Liver (tissue), 9 donors: ENCODE results near the gene LRRC9. TPM values are rescaled to one million over a fixed set of nuclear protein-coding genes. Genes with fewer than 3 reads are reported as not detected.

Source experiments
- DNase-seq: peaks from one replicate; pipeline ENCODE4 v3.0.0-alpha.2; 2017; ENCODE audit warnings: low spot score
- H3K27ac ChIP-seq, 2 donors: one replicate each; pipeline ENCODE4 v1.7.0; 2013; ENCODE audit warnings: inconsistent platforms in 2 of 2, low read length in 2 of 2, control low read depth in 1 of 2, low read depth in 1 of 2, mild to moderate bottlenecking in 1 of 2
- H3K27me3 ChIP-seq, 4 donors: one replicate each; pipeline versions ENCODE4 v1.6.1 to v1.7.0; 2013; ENCODE audit warnings: low read length in 3 of 4, inconsistent platforms in 1 of 4, mild to moderate bottlenecking in 1 of 4, moderate library complexity in 1 of 4; ENCODE audit not compliant: control insufficient read depth in 4 of 4, insufficient read depth in 4 of 4
- H3K36me3 ChIP-seq, 4 donors: one replicate each; pipeline versions ENCODE4 v1.6.1 to v1.7.0; 2013; ENCODE audit warnings: low read length in 3 of 4, mild to moderate bottlenecking in 3 of 4, low read depth in 1 of 4, moderate library complexity in 1 of 4; ENCODE audit not compliant: control insufficient read depth in 4 of 4, insufficient read depth in 3 of 4
- H3K4me1 ChIP-seq, 4 donors: one replicate each; pipeline versions ENCODE4 v1.6.1 to v1.7.0; 2013; ENCODE audit warnings: low read length in 3 of 4, mild to moderate bottlenecking in 3 of 4, moderate library complexity in 1 of 4; ENCODE audit not compliant: control insufficient read depth in 4 of 4, insufficient read depth in 4 of 4
- H3K4me3 ChIP-seq, 3 donors: one replicate each; pipeline versions ENCODE4 v1.6.1 to v1.7.0; 2013; ENCODE audit warnings: low read length in 3 of 3, control low read depth in 1 of 3, low read depth in 1 of 3, mild to moderate bottlenecking in 1 of 3
- H3K9ac ChIP-seq, 2 donors: one replicate each; pipeline ENCODE4 v1.7.0; 2013; ENCODE audit warnings: low read length in 2 of 2, mild to moderate bottlenecking in 2 of 2, moderate library complexity in 2 of 2, control low read depth in 1 of 2, low read depth in 1 of 2
- H3K9me3 ChIP-seq, 4 donors: one replicate each; pipeline versions ENCODE4 v1.6.1 to v1.7.0; 2013; ENCODE audit warnings: low read length in 3 of 4; ENCODE audit not compliant: control insufficient read depth in 4 of 4
- EGR1 ChIP-seq, 2 donors: IDR thresholded peaks; 2 replicates each; pipeline ENCODE4 v1.6.1; 2016 to 2018; ENCODE audit warnings: antibody characterized with exemption in 2 of 2, low read depth in 2 of 2
- FOXA1 ChIP-seq: IDR thresholded peaks from 2 replicates; pipeline ENCODE4 v1.6.1; 2016; ENCODE audit warnings: antibody characterized with exemption
- GABPA ChIP-seq, 2 donors: IDR thresholded peaks in 1 of 2; conservative IDR thresholded peaks in 1 of 2; 2 replicates each; pipeline ENCODE4 v1.6.1; 2016; ENCODE audit warnings: antibody characterized with exemption in 2 of 2, mild to moderate bottlenecking in 1 of 2, moderate library complexity in 1 of 2
- HNF4G ChIP-seq: IDR thresholded peaks from 2 replicates; pipeline ENCODE4 v1.6.1; 2016; ENCODE audit warnings: antibody characterized with exemption
- NR2F2 ChIP-seq: IDR thresholded peaks from 2 replicates; pipeline ENCODE4 v1.6.1; 2016; ENCODE audit warnings: antibody characterized with exemption
- RAD21 ChIP-seq, 2 donors: IDR thresholded peaks; 2 replicates each; pipeline ENCODE4 v1.6.1; 2016; ENCODE audit warnings: antibody characterized with exemption in 2 of 2, mild to moderate bottlenecking in 2 of 2
- RXRA ChIP-seq, 2 donors: IDR thresholded peaks; 2 replicates each; pipeline ENCODE4 v1.6.1; 2017 to 2018; ENCODE audit warnings: antibody characterized with exemption in 2 of 2, mild to moderate bottlenecking in 1 of 2
- TAF1 ChIP-seq: conservative IDR thresholded peaks from 2 replicates; pipeline ENCODE4 v1.6.1; 2016; ENCODE audit warnings: antibody characterized with exemption, mild to moderate bottlenecking
- YY1 ChIP-seq: IDR thresholded peaks from 2 replicates; pipeline ENCODE4 v1.6.1; 2016; ENCODE audit warnings: antibody characterized with exemption, mild to moderate bottlenecking
- WGBS: extraction: QIAGEN DNeasy Blood & Tissue Kit; methylation state at CpG from one replicate; pipeline ENCODE4 v1.1.7; 2013; 5-methylcytosine and 5-hydroxymethylcytosine counted together
- polyA plus RNA-seq, 2 donors: library from polyadenylated mRNA; stranded (reverse) in 1 of 2; unstranded in 1 of 2; fragments of 200-250 nt in 1 of 2; fragments of >200 nt in 1 of 2; fragmentation: Nextera tagmentation in 1 of 2; extraction: Ambion mirVana in 1 of 2; gene quantifications; one replicate each; pipeline versions ENCODE4 v1.2.1 to v1.2.3, GENCODE V29; 2013 to 2015
- total RNA-seq, 2 donors: library from RNA; depleted of rRNA; stranded (reverse); fragments of >200 nt; gene quantifications; one replicate each; pipeline ENCODE4 v1.2.3, GENCODE V29; 2014
- TF ChIP-seq, protein P1 (sequence below): fragments of 150-350 bp; IDR thresholded peaks from 2 replicates; pipeline ENCODE4 v1.5.1; 2017; ENCODE audit warnings: improper control_type of control experiment, low read depth, low read length; ENCODE audit not compliant: missing input control
- TF ChIP-seq, protein P2 (sequence below): IDR thresholded peaks from 2 replicates; pipeline ENCODE4 v1.6.1; 2016; ENCODE audit warnings: antibody characterized with exemption
- TF ChIP-seq, protein P3 (sequence below): IDR thresholded peaks from 2 replicates; pipeline ENCODE4 v1.6.1; 2016; ENCODE audit warnings: antibody characterized with exemption
- TF ChIP-seq, protein P4 (sequence below): IDR thresholded peaks from 2 replicates; pipeline ENCODE4 v1.6.1; 2016; ENCODE audit warnings: antibody characterized with exemption
- TF ChIP-seq, protein P5 (sequence below): IDR thresholded peaks from 2 replicates; pipeline ENCODE4 v1.6.1; 2016; ENCODE audit warnings: antibody characterized with exemption, mild to moderate bottlenecking
- donor health status: healthy.
- donor health status: healthy.
- donor health status: healthy.
- donor health status: healthy.
- donor health status: healthy.

LRRC9 gene
- total and polyA plus RNA-seq, 4 donors, result 0.14 to 0.32 TPM; not detected in 2

DNA sequence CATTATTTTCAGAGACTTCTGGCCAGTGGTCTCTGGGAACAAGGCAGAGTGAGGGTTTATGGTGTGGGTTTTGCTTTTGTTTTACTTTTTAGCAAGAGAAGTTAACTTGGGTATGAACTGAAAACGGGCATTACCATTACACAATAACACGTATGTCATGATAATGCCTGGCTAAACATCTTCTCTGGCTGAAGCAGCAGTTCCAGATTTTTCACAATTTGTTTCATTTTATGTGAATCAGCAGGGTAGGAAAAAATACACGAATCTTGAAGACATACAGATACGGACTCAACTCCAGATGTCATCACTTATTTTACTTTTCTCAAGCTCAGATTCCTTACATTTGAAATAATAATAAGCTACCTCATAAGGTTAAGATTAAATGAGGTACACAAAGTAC, 169.3 kb downstream of the LRRC9 start:
- peaks cover 3 to 15% (median 9%) of the 10 kb centered on the region in 4 donors for H3K4me1 ChIP-seq
- TF ChIP-seq, protein P1, sequence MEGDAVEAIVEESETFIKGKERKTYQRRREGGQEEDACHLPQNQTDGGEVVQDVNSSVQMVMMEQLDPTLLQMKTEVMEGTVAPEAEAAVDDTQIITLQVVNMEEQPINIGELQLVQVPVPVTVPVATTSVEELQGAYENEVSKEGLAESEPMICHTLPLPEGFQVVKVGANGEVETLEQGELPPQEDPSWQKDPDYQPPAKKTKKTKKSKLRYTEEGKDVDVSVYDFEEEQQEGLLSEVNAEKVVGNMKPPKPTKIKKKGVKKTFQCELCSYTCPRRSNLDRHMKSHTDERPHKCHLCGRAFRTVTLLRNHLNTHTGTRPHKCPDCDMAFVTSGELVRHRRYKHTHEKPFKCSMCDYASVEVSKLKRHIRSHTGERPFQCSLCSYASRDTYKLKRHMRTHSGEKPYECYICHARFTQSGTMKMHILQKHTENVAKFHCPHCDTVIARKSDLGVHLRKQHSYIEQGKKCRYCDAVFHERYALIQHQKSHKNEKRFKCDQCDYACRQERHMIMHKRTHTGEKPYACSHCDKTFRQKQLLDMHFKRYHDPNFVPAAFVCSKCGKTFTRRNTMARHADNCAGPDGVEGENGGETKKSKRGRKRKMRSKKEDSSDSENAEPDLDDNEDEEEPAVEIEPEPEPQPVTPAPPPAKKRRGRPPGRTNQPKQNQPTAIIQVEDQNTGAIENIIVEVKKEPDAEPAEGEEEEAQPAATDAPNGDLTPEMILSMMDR, result no peak
- TF ChIP-seq, protein P2, sequence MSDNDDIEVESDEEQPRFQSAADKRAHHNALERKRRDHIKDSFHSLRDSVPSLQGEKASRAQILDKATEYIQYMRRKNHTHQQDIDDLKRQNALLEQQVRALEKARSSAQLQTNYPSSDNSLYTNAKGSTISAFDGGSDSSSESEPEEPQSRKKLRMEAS, result no peak
- TF ChIP-seq, protein P3, sequence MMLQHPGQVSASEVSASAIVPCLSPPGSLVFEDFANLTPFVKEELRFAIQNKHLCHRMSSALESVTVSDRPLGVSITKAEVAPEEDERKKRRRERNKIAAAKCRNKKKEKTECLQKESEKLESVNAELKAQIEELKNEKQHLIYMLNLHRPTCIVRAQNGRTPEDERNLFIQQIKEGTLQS, result no peak
- TF ChIP-seq NR2F2, result no peak
- no peak for DNase-seq
- no peak overlapping the region for H3K27ac ChIP-seq
- no peak overlapping the region for H3K9ac ChIP-seq
- no peaks in the 10 kb centered on the region for H3K9me3 ChIP-seq
- no peaks in the 10 kb centered on the region for H3K27me3 ChIP-seq
- no peaks in the 10 kb centered on the region for H3K36me3 ChIP-seq
- no peak overlapping the region for H3K4me3 ChIP-seq
- 51% methylated on average over 4 of the region's 4 CpGs for WGBS

DNA sequence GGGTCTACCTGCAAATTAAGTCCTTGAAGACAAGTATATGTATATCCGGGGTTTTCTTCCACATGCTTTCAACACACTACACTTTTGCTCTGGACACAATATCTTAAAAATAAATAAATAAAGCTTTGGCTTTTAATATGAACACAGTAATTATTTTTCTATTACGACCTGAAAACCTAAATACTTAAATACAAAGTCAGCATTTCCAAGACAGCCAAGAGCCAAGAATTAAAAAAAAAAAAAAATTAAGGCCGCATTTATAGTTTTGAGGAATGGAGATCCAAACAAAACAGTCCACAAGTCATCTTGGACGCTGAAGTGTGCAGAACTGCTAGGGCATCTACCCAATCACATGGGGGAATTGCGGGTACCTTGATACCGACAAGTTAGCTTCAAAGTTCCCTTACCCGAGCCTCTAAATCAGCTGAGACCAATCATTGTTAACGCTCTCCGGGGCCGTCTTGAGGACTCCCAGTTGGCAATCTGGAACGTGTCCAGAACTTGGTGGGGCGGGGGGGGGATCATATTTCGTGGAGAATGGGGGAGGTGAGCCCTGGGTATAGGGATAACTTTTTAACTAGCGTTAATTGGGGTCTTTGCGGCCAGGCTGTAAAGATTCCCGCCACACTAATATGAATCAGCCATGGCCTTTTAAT, 171.0 kb downstream of the LRRC9 start:
- Histone ChIP-seq H3K4me1 (peaks cover 3 to 15% (median 10%) of the 10 kb centered on the region in 4 donors), H3K36me3 (no peaks in the 10 kb centered on the region), H3K4me3 (peak overlapping the region; percentile 74 to 96 (median 89)), H3K9ac (peak overlapping the region; percentile 24 to 96), H3K27me3 (no peaks in the 10 kb centered on the region), H3K9me3 (no peaks in the 10 kb centered on the region), H3K27ac (peak overlapping the region; percentile 82 to 99)
- no peak for TF ChIP-seq GABPA (IDR thresholded peaks at IDR 0.05 in 1 of 2, conservative IDR thresholded peaks at IDR 0.05 in 1 of 2)
- TF ChIP-seq, protein P2, result no peak
- no peak for TF ChIP-seq TAF1
- TF ChIP-seq YY1, result no peak
- TF ChIP-seq FOXA1, result no peak
- TF ChIP-seq RAD21 (IDR thresholded peaks at IDR 0.05), result no peak
- no peak for TF ChIP-seq HNF4G
- TF ChIP-seq, protein P4, sequence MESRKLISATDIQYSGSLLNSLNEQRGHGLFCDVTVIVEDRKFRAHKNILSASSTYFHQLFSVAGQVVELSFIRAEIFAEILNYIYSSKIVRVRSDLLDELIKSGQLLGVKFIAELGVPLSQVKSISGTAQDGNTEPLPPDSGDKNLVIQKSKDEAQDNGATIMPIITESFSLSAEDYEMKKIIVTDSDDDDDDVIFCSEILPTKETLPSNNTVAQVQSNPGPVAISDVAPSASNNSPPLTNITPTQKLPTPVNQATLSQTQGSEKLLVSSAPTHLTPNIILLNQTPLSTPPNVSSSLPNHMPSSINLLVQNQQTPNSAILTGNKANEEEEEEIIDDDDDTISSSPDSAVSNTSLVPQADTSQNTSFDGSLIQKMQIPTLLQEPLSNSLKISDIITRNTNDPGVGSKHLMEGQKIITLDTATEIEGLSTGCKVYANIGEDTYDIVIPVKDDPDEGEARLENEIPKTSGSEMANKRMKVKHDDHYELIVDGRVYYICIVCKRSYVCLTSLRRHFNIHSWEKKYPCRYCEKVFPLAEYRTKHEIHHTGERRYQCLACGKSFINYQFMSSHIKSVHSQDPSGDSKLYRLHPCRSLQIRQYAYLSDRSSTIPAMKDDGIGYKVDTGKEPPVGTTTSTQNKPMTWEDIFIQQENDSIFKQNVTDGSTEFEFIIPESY, result no peak
- TF ChIP-seq EGR1 (IDR thresholded peaks at IDR 0.05; ENCODE audit: low read depth in 2 of 2), result no peak
- TF ChIP-seq, protein P5, sequence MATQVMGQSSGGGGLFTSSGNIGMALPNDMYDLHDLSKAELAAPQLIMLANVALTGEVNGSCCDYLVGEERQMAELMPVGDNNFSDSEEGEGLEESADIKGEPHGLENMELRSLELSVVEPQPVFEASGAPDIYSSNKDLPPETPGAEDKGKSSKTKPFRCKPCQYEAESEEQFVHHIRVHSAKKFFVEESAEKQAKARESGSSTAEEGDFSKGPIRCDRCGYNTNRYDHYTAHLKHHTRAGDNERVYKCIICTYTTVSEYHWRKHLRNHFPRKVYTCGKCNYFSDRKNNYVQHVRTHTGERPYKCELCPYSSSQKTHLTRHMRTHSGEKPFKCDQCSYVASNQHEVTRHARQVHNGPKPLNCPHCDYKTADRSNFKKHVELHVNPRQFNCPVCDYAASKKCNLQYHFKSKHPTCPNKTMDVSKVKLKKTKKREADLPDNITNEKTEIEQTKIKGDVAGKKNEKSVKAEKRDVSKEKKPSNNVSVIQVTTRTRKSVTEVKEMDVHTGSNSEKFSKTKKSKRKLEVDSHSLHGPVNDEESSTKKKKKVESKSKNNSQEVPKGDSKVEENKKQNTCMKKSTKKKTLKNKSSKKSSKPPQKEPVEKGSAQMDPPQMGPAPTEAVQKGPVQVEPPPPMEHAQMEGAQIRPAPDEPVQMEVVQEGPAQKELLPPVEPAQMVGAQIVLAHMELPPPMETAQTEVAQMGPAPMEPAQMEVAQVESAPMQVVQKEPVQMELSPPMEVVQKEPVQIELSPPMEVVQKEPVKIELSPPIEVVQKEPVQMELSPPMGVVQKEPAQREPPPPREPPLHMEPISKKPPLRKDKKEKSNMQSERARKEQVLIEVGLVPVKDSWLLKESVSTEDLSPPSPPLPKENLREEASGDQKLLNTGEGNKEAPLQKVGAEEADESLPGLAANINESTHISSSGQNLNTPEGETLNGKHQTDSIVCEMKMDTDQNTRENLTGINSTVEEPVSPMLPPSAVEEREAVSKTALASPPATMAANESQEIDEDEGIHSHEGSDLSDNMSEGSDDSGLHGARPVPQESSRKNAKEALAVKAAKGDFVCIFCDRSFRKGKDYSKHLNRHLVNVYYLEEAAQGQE, result no peak
- TF ChIP-seq RXRA (IDR thresholded peaks at IDR 0.05), result no peak
- TF ChIP-seq, protein P3, result no peak
- DNase-seq, result peak; percentile 63
- 11% methylated on average over 16 of the region's 16 CpGs for WGBS
